Stimulated activated CD8-positive, alpha-beta memory T cell treated with anti-CD3 and anti-CD28 coated beads, Interleukin-12 subunit alpha, Interleukin-12 subunit beta, amount 100 ng/mL, for 24 hours (primary cell): Measurements from ENCODE around the gene RIMS3.
"Not testable (repeated sequence)": the region's sequence is repeated elsewhere in the genome, so short reads cannot be mapped to it uniquely, and the experiment has no call there.

ENCODE experiments used
- DNase-seq: peaks from one replicate; pipeline ENCODE4 v3.0.0-alpha.2; 2020; ENCODE audit errors: extremely low read depth

RIMS3 gene

GRCh38 chr1:40593449-40594186 is 71.9 kb downstream of the RIMS3 start:
- DNase-seq: no peak

GRCh38 chr1:40592107-40592803 is 73.2 kb downstream of the RIMS3 start:
- DNase-seq: no peak

- DNase-seq: no peak
Measured at GRCh38 chr1:40588586-40588985, 76.9 kb downstream of the RIMS3 start.

GRCh38 chr1:40583980-40584379 is 81.5 kb downstream of the RIMS3 start:
- DNase-seq: no peak

GRCh38 chr1:40582116-40582515 is 83.4 kb downstream of the RIMS3 start:
- DNase-seq: no peak

- DNase-seq: no peak
Measured at GRCh38 chr1:40575336-40575735, 90.1 kb downstream of the RIMS3 start.

GRCh38 chr1:40574805-40575204 is 90.7 kb downstream of the RIMS3 start:
- DNase-seq: not testable (repeated sequence)
